Measurements from ENCODE around the gene GOLGA8Q. TPM values are rescaled to one million over a fixed set of nuclear protein-coding genes. Genes with fewer than 3 reads are reported as not detected.
A peak's percentile ranks its signal among the peaks of the same experiment; 100 is the strongest.
"Not testable (repeated sequence)": the region's sequence is repeated elsewhere in the genome, so short reads cannot be mapped to it uniquely, and the experiment has no call there.

GOLGA8Q gene
- 0.89 TPM in 1 of 2 replicates, not detected in the other for total RNA-seq (ENCODE audit: low replicate concordance)
- long read RNA-seq: 0 reads

- not testable (repeated sequence) for H3K27ac Mint-ChIP-seq
These were observed at the start of gene GOLGA8Q for GRCh38 chr15:30551750-30552149. Gene GOLGA8Q (plus strand): TSS chr15:30552050. CDS start chr15:30552078, 28 bp downstream.

GRCh38 chr15:30502904-30503781 is 48.7 kb upstream of the GOLGA8Q start:
- not testable (repeated sequence) for H3K36me3 Mint-ChIP-seq; H3K27ac Mint-ChIP-seq; H3K9me3 Mint-ChIP-seq; H3K4me1 Mint-ChIP-seq (ENCODE audit: unreplicated experiment); DNase-seq (ENCODE audit: extremely low spot score, unreplicated experiment); H3K4me3 Mint-ChIP-seq; H3K27me3 Mint-ChIP-seq

More at GRCh38 chr15:30551750-30552149, at the start of gene GOLGA8Q:
- H3K9me3 Mint-ChIP-seq; H3K4me1 Mint-ChIP-seq (ENCODE audit: unreplicated experiment); H3K4me3 Mint-ChIP-seq; H3K27me3 Mint-ChIP-seq; H3K36me3 Mint-ChIP-seq; DNase-seq (ENCODE audit: extremely low spot score, unreplicated experiment): not testable (repeated sequence)

- not testable (repeated sequence) for H3K4me1 Mint-ChIP-seq (ENCODE audit: unreplicated experiment); H3K27ac Mint-ChIP-seq; H3K9me3 Mint-ChIP-seq; H3K27me3 Mint-ChIP-seq; H3K36me3 Mint-ChIP-seq; H3K4me3 Mint-ChIP-seq; DNase-seq (ENCODE audit: extremely low spot score, unreplicated experiment)
These were observed 47.5 kb upstream of the GOLGA8Q start for GRCh38 chr15:30504162-30504843.

GRCh38 chr15:30514545-30514944 is 37.3 kb upstream of the GOLGA8Q start:
- H3K27ac Mint-ChIP-seq; H3K4me3 Mint-ChIP-seq; DNase-seq (ENCODE audit: extremely low spot score, unreplicated experiment); H3K4me1 Mint-ChIP-seq (ENCODE audit: unreplicated experiment); H3K9me3 Mint-ChIP-seq; H3K27me3 Mint-ChIP-seq; H3K36me3 Mint-ChIP-seq: not testable (repeated sequence)

- H3K36me3 Mint-ChIP-seq; H3K9me3 Mint-ChIP-seq; H3K4me1 Mint-ChIP-seq (ENCODE audit: unreplicated experiment); H3K27ac Mint-ChIP-seq; H3K27me3 Mint-ChIP-seq; DNase-seq (ENCODE audit: extremely low spot score, unreplicated experiment); H3K4me3 Mint-ChIP-seq: not testable (repeated sequence)
These were observed 28.2 kb upstream of the GOLGA8Q start for GRCh38 chr15:30523453-30524243.

- not testable (repeated sequence) for DNase-seq (ENCODE audit: extremely low spot score, unreplicated experiment); H3K9me3 Mint-ChIP-seq
These were observed 25.9 kb upstream of the GOLGA8Q start for GRCh38 chr15:30525912-30526311.

GRCh38 chr15:30529049-30529448 is 22.8 kb upstream of the GOLGA8Q start:
- H3K4me3 Mint-ChIP-seq; DNase-seq (ENCODE audit: extremely low spot score, unreplicated experiment); H3K4me1 Mint-ChIP-seq (ENCODE audit: unreplicated experiment); H3K27me3 Mint-ChIP-seq; H3K27ac Mint-ChIP-seq; H3K9me3 Mint-ChIP-seq; H3K36me3 Mint-ChIP-seq: not testable (repeated sequence)

More at GRCh38 chr15:30525912-30526311, 25.9 kb upstream of the GOLGA8Q start:
- not testable (repeated sequence) for H3K27ac Mint-ChIP-seq; H3K27me3 Mint-ChIP-seq; H3K36me3 Mint-ChIP-seq; H3K4me1 Mint-ChIP-seq (ENCODE audit: unreplicated experiment); H3K4me3 Mint-ChIP-seq

- not testable (repeated sequence) for H3K27ac Mint-ChIP-seq; H3K36me3 Mint-ChIP-seq; H3K27me3 Mint-ChIP-seq; H3K9me3 Mint-ChIP-seq; H3K4me3 Mint-ChIP-seq; H3K4me1 Mint-ChIP-seq (ENCODE audit: unreplicated experiment)
- TF ChIP-seq CTCF (conservative IDR thresholded peaks at IDR 0.05): peak; percentile 59
- peak; percentile 22 for DNase-seq (ENCODE audit: extremely low spot score, unreplicated experiment)
These were observed 15.1 kb downstream of the GOLGA8Q start for GRCh38 chr15:30566949-30567348.

- not testable (repeated sequence) for H3K4me3 Mint-ChIP-seq; H3K9me3 Mint-ChIP-seq; H3K36me3 Mint-ChIP-seq; DNase-seq (ENCODE audit: extremely low spot score, unreplicated experiment); H3K27me3 Mint-ChIP-seq; H3K4me1 Mint-ChIP-seq (ENCODE audit: unreplicated experiment); H3K27ac Mint-ChIP-seq
These were observed 21.2 kb downstream of the GOLGA8Q start for GRCh38 chr15:30573012-30573491.

GRCh38 chr15:30579394-30579970 is 27.6 kb downstream of the GOLGA8Q start:
- H3K9me3 Mint-ChIP-seq; DNase-seq (ENCODE audit: extremely low spot score, unreplicated experiment); H3K4me1 Mint-ChIP-seq (ENCODE audit: unreplicated experiment); H3K4me3 Mint-ChIP-seq; H3K27ac Mint-ChIP-seq; H3K36me3 Mint-ChIP-seq; H3K27me3 Mint-ChIP-seq: not testable (repeated sequence)

GRCh38 chr15:30580716-30581115 is 28.9 kb downstream of the GOLGA8Q start:
- H3K4me3 Mint-ChIP-seq; H3K27me3 Mint-ChIP-seq; H3K4me1 Mint-ChIP-seq (ENCODE audit: unreplicated experiment); H3K9me3 Mint-ChIP-seq; H3K36me3 Mint-ChIP-seq; H3K27ac Mint-ChIP-seq; DNase-seq (ENCODE audit: extremely low spot score, unreplicated experiment): not testable (repeated sequence)
